Natural killer cell (primary cell): ENCODE results near the gene PNLIPRP3. TPM values are rescaled to one million over a fixed set of nuclear protein-coding genes. Genes with fewer than 3 reads are reported as not detected.

ENCODE experiments used
- ATAC-seq, 3 donors: fragments of 150-1000 bp in 2 of 3; fragments of 200-7000 bp in 1 of 3; cut with Tn5 transposase; 1 replicate in 1 of 3; 2 replicates in 2 of 3; pipeline ENCODE4 v1.10.0; 2021; ENCODE audit warnings: mild to moderate bottlenecking in 2 of 3, moderate library complexity in 2 of 3
- DNase-seq, 2 donors: peaks; one replicate each; pipeline versions ENCODE4 v3.0.0 to v3.0.0-alpha.2; 2013 to 2021; ENCODE audit warnings: mixed read lengths in 1 of 2
- H3K27ac ChIP-seq: one replicate; pipeline ENCODE4 v1.5.1; 2013; ENCODE audit warnings: mild to moderate bottlenecking, low read length
- H3K27me3 ChIP-seq: one replicate; pipeline ENCODE4 v1.6.1; 2013; ENCODE audit warnings: low read length; ENCODE audit not compliant: control insufficient read depth, insufficient read depth
- H3K36me3 ChIP-seq: one replicate; pipeline ENCODE4 v1.6.1; 2013; ENCODE audit warnings: low read length; ENCODE audit not compliant: control insufficient read depth, insufficient read depth
- H3K4me1 ChIP-seq: one replicate; pipeline ENCODE4 v1.6.1; 2013; ENCODE audit warnings: low read length; ENCODE audit not compliant: control insufficient read depth, insufficient read depth
- H3K4me3 ChIP-seq: one replicate; pipeline ENCODE4 v1.5.1; 2013; ENCODE audit warnings: low read length
- H3K9me3 ChIP-seq: one replicate; pipeline ENCODE4 v1.6.1; 2013; ENCODE audit warnings: low read length; ENCODE audit not compliant: control insufficient read depth, insufficient read depth
- H3K27ac Mint-ChIP-seq, 2 donors: one replicate each; pipeline ENCODE4 v1.8.0; 2022; ENCODE audit warnings: mild to moderate bottlenecking in 2 of 2, mixed read lengths in 2 of 2, moderate library complexity in 1 of 2
- H3K27me3 Mint-ChIP-seq, 2 donors: one replicate each; pipeline ENCODE4 v1.8.0; 2022; ENCODE audit warnings: low read depth in 2 of 2, mixed read lengths in 2 of 2
- H3K36me3 Mint-ChIP-seq: one replicate; pipeline ENCODE4 v1.8.0; 2022; ENCODE audit warnings: mixed read lengths
- H3K4me1 Mint-ChIP-seq, 2 donors: one replicate each; pipeline ENCODE4 v1.8.0; 2022; ENCODE audit warnings: mixed read lengths in 2 of 2
- H3K4me3 Mint-ChIP-seq: one replicate; pipeline ENCODE4 v1.8.0; 2022; ENCODE audit warnings: mild to moderate bottlenecking, moderate library complexity, mixed read lengths
- H3K9me3 Mint-ChIP-seq, 2 donors: one replicate each; pipeline ENCODE4 v1.8.0; 2022; ENCODE audit warnings: mixed read lengths in 2 of 2
- CTCF ChIP-seq: fragments of 200-600 bp; IDR thresholded peaks from one replicate; pipeline ENCODE4 v1.8.0; 2022; ENCODE audit warnings: antibody characterized with exemption
- WGBS: methylation state at CpG from one replicate; pipeline ENCODE4 v1.1.7; 2013; ENCODE audit warnings: missing lambda C conversion rate; ENCODE audit not compliant: insufficient coverage; 5-methylcytosine and 5-hydroxymethylcytosine counted together
- intact Hi-C: fragments of 100-400 bp; cut with micrococcal nuclease; formaldehyde crosslinking; loops from one replicate; pipeline ENCODE4 v1.14.2; 2022
- total RNA-seq, 4 donors: library from RNA; stranded (reverse); fragments of 120-200 nt in 1 of 4; gene quantifications; one replicate each; pipeline versions ENCODE4 v1.2.3 to v1.2.4, GENCODE V29; 2013 to 2022

Gene PNLIPRP3
- total RNA-seq, 3 donors from 2014 or later (not counting 1 experiment from before 2014, with no cell fraction given) = not detected

- H3K4me1 ChIP-seq = no peaks in the 10 kb centered on the region
- intact Hi-C loops = no loop called here
- Mint-ChIP-seq H3K36me3 (no peaks in the 10 kb centered on the region), H3K9me3 (peaks cover 4 to 6% of the 10 kb centered on the region in 2 donors), H3K4me3 (no peak overlapping the region), H3K4me1 (no peaks in the 10 kb centered on the region), H3K27me3 (no peaks in the 10 kb centered on the region), H3K27ac (no peak overlapping the region)
- H3K9me3 ChIP-seq = peaks cover 3% of the 10 kb centered on the region
- H3K4me3 ChIP-seq = no peak overlapping the region
- 0% methylated on average over 1 of the region's 1 CpG for WGBS
- ATAC-seq = no peak
- no peaks in the 10 kb centered on the region for H3K27me3 ChIP-seq
- no peak for DNase-seq
- H3K27ac ChIP-seq = no peak overlapping the region
- TF ChIP-seq CTCF = no peak
- no peaks in the 10 kb centered on the region for H3K36me3 ChIP-seq
Observed at GRCh38 chr10:116451711-116452337, 24.2 kb downstream of the PNLIPRP3 start.

GRCh38 chr10:116452338-116452720 is 24.7 kb downstream of the PNLIPRP3 start:
- Mint-ChIP-seq H3K4me3 (no peak overlapping the region), H3K9me3 (peaks cover 3 to 4% of the 10 kb centered on the region in 2 donors), H3K27me3 (no peaks in the 10 kb centered on the region), H3K4me1 (no peaks in the 10 kb centered on the region), H3K27ac (no peak overlapping the region), H3K36me3 (no peaks in the 10 kb centered on the region)
- no peak overlapping the region for H3K27ac ChIP-seq
- peaks cover 3% of the 10 kb centered on the region for H3K9me3 ChIP-seq
- H3K27me3 ChIP-seq = no peaks in the 10 kb centered on the region
- DNase-seq (no peak), ATAC-seq (no peak)
- no peaks in the 10 kb centered on the region for H3K36me3 ChIP-seq
- TF ChIP-seq CTCF = no peak
- intact Hi-C loops = no loop called here
- H3K4me3 ChIP-seq = no peak overlapping the region
- no peaks in the 10 kb centered on the region for H3K4me1 ChIP-seq

- no peak overlapping the region for H3K4me3 Mint-ChIP-seq
- no peaks in the 10 kb centered on the region for H3K36me3 Mint-ChIP-seq
- Histone ChIP-seq H3K4me3 (no peak overlapping the region), H3K27me3 (no peaks in the 10 kb centered on the region), H3K36me3 (no peaks in the 10 kb centered on the region), H3K9me3 (peaks cover under 1% of the 10 kb centered on the region), H3K27ac (no peak overlapping the region), H3K4me1 (no peaks in the 10 kb centered on the region)
- DNase-seq (no peak), ATAC-seq (no peak)
- intact Hi-C loops = no loop called here
- TF ChIP-seq CTCF = no peak
- peaks cover 3 to 5% of the 10 kb centered on the region in 2 donors for H3K9me3 Mint-ChIP-seq
- H3K4me1 Mint-ChIP-seq = no peaks in the 10 kb centered on the region
- no peaks in the 10 kb centered on the region for H3K27me3 Mint-ChIP-seq
- H3K27ac Mint-ChIP-seq = no peak overlapping the region
Observed at GRCh38 chr10:116457488-116457887, 29.8 kb downstream of the PNLIPRP3 start.

- ATAC-seq = no peak
- Histone ChIP-seq H3K9me3 (no peaks in the 10 kb centered on the region), H3K36me3 (no peaks in the 10 kb centered on the region), H3K27ac (no peak overlapping the region), H3K4me3 (no peak overlapping the region), H3K4me1 (no peaks in the 10 kb centered on the region), H3K27me3 (no peaks in the 10 kb centered on the region)
- no peaks in the 10 kb centered on the region for H3K36me3 Mint-ChIP-seq
- H3K4me1 Mint-ChIP-seq = no peaks in the 10 kb centered on the region
- H3K9me3 Mint-ChIP-seq = peaks cover 2 to 3% of the 10 kb centered on the region in 2 donors
- no peaks in the 10 kb centered on the region for H3K27me3 Mint-ChIP-seq
- intact Hi-C loops = no loop called here
- TF ChIP-seq CTCF = no peak
- no peak for DNase-seq
- H3K27ac Mint-ChIP-seq = no peak overlapping the region
- no peak overlapping the region for H3K4me3 Mint-ChIP-seq
- WGBS = 88% methylated on average over 2 of the region's 3 CpGs
Observed at GRCh38 chr10:116460219-116460618, 32.6 kb downstream of the PNLIPRP3 start.
